SH-SY5Y (cell line): ENCODE results near the gene C8A.

ENCODE experiments used
- GATA2 ChIP-seq: IDR thresholded peaks from 2 replicates; pipeline ENCODE4 v1.6.1; 2011; ENCODE audit warnings: mild to moderate bottlenecking, low read depth, low read length
- GATA3 ChIP-seq: IDR thresholded peaks from 2 replicates; pipeline ENCODE4 v1.6.1; 2011; ENCODE audit warnings: low read depth, mild to moderate bottlenecking, low read length, moderate library complexity

DNA sequence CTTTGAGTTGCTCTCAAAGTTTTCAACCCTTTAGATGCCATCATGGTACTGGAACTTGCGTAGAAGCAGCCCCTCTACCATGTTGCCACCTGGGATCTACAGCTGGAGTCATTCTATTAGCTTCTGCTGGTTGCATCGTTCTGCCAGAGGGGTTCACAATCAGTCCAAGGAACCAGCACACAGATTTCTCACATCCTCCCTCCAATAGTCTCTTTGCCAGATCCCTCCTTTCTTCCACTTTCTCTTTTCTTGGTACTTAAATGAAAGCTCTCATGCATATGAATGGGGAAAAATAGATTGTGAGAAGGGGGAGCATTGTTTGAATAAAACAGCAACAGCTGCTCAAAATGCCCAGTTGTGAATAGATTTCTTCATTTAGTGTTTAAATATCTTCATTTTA is 4.2 kb upstream of the C8A start:
- TF ChIP-seq GATA3 = no peak
- no peak for TF ChIP-seq GATA2
